Nucleus accumbens (tissue), 56 donors: Measurements from ENCODE around the gene BOC.

Experiments
- DNase-seq, 56 donors: peaks; one replicate each; lab custom pipeline; 2025; lab: John Stamatoyannopoulos, UW

Gene BOC

DNA sequence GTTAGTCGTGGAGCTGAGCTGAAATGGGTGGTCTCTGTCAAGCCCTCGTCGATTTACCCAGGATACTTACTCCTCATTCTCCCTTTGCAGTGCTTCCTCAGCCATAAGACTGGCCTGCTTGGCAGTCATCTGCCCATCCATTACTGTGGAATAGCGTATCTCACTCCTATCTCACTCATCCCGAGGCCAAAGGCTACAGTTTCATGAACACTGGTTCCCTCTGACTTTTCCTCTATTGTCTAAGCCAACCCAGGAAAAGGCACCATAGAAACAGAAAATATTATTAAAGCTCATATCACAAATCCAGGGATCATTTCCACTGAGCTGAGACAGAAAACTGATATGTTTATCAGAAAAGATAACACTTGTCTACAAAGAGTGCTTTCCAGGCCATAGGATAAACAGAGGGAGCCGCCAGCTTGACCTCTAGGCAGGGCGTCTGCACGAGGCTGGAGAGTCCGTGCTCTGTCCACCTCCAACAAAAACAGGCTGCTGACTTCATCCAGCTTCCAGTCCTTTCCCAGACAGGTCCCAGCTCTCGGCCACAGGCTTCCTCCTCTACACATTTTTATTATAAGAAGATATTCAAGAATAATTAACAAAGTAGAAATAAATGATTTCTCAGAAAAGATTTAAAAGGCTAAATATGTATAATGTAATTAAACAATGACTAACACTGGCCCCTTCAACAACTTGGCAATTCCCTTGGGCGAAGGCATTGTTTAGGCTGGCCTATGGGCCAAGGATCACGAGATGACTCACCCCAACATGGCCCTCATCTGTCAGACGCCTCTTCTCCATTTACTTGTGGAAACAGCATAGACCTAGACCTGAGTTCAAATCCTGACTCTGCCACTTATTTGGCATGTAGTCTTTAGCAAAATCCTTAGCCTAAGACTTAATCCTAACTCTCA lies 27.4 kb upstream of the BOC start:
- DNase-seq: no peak

DNA sequence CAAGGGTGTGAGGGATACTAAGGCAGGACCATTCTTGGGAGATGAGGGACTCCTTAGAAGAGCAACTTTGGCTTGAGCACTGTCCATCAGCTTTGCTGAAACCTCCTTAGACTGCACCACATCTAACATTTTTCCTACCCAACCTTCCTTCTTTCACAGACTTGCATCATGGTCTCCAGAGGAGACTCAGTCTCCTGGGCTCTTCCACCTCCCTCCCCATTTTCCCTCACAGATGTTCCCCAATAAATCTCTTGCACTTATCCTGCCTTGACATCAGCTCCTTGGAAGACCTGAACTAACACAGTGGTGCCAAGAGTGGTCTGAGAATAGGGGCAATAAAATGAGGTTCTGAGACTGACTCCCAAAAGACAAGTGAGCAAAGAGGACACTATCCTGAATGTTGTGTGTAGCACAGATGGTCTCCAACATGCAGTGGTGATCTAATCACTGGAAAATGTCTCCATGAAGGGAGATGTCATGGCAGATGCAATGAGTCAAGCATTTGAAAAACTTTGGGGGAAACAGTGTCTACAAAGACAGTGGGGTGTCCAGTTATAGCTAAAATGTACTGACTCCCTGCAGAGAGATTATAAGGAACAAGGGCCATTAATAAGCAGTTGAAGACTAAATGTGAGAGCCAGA lies 26.0 kb upstream of the BOC start:
- DNase-seq: no peak

DNA sequence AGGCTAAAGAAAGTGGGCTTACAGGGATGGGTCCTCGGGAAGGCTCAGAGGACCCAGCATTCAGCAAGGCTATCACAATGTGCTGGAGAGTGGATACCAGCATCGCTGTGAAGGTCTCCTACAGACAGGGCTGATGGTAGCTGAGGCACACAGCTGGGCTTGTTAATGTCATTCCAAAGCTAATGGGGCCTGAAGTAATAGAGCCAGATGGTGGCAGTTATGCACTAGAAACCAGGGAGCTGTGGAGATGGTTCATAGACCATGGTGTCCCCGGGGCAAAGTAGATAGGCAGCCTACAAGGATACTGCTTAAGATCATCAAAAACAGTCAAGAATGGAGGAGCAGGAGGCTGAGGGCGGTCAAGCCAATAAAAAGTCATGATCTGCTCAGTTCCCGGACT lies 24.8 kb upstream of the BOC start:
- DNase-seq: no peak

DNA sequence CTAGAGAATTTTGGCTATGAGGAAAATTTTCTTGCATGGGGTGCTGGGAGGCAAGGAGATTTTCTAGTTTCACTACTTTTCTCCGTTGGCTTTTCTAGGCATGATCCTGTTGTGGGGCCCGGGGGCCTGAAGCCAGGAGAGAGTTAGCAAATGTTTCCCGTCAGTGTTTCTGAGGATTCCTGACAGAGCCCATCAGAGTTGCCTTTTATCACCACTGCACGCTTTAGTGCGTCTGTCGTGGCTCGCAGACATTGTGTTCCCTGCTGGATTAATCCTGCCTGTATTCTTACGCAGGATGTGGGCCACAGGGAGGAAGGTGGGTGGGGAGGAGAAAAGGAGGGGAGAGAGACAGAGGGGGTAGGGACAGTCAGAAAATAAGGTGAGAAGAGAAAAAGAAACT lies 18.1 kb upstream of the BOC start:
- peak in 2 of 56 donors; percentile 4 to 11 for DNase-seq

DNA sequence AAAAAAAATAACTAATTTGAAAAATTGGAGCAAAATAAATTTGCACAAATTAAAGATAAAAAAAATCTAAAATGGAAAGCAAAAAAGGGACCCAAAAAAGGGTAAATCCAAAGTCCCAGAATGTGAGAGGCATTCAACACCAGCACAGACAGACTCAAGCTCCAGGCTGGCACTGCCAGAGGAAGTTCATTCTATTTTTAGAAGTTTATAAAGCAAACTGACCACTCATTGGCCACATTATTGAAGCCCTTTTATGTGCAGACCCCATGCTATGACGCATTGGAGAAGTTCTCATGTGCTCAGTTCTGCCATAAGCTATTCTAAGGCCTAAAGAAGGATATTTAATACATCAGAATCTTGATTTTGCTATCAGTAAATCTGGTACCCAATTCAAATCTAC lies 17.6 kb upstream of the BOC start:
- DNase-seq: no peak

DNA sequence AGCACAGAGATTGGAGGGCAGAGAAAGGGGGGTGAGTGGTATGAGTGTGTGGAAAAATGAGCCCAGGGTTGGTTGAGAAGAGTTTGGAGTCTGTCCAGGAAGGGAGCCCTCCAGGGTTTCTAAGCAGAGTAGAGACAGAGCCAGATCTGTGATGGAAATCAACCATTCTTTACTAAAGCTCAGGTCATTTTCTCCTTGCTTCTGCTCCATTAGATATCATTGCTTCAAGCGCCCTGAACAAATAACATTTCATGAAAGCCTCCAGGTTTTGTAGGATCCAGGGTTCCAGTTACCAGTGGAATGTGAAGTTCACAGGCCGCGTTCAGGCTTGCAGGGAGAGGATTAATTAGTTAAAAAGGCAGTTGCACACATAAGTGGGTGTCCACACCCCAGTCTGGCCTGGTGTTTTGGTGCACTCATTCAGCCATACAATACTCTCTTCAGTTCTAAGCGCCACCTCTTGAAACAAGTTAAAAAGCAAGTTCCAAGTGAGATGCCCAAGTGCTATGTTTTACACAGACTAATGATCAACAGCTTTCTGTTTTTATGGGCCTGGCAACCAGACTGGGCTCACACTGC lies 16.4 kb upstream of the BOC start:
- DNase-seq: peak in 1 of 56 donors; percentile 10

DNA sequence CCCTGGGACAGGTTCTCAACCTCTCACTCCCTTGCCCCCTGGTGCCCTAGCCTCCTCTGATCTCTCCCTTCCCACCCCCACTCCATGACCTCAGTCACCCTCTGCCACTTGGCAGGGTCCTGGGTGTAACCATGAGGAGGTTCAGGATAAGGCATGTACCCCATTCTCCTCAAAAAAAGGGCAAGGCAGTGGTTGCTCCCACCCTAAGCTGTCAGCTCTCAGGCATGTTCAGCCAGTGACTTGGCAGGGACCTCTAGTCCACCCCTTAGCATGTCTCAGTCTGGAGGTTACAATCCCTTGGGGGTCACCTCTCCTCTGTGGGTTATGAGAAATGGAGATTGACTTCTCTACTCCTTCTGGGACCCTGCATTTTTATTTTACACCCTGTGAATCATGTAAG lies 11.0 kb upstream of the BOC start:
- DNase-seq: no peak

DNA sequence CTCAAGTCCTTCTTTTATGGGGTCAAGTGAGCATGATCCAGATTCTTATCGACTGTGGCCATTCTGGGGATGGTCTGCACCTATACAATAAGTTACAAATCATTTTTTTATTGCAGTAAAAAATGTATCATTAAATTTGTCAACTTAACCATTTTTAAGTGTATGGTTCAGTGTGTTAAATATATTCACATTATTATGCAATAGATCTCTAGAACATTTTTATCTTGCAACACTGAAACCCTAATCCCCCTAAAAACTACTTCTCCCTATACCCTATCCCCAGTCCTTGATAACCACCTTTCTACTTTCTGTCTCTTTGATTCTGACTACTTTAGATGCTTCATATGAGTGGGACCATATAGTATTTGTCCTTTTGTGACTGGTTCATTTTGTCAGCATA lies 10.4 kb upstream of the BOC start:
- no peak for DNase-seq

DNA sequence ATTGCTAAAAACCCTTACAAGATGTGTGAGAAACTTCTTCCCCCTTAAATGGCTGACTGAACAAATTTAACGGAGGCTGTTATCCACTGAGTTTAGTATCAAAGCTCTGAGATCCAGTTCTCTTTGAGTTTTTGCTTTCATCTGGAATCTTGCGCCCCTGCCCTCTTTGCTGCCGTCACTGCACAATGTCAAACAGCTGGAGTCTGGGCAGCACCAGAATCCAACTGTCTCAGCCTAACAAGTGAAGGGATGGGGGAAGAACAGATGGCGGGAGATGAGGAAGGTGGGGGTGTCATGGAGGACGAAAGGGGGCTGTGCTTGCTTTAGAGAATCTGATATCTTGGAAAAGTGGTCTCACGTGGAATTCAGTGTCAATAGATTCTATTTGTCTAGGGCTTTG lies 7.0 kb upstream of the BOC start:
- no peak for DNase-seq

DNA sequence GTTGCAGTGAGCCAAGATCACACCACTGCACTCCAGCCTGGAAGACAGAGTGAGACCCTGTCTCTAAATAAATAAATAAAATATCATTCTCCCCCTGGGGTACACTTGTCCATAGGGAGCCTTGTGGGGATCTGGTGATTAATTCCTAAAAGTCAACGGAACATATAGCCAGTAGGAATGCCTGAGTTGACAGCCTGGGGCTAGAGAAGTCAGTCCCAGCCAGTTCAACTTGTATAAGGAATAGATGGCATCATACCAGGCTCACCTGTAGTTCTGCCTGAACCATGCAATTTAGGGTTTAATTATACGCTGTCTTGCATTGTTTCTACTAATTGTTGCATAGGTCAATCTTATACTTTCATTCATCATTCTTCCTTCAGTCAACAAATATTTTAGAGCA lies 5.9 kb upstream of the BOC start:
- no peak for DNase-seq

DNA sequence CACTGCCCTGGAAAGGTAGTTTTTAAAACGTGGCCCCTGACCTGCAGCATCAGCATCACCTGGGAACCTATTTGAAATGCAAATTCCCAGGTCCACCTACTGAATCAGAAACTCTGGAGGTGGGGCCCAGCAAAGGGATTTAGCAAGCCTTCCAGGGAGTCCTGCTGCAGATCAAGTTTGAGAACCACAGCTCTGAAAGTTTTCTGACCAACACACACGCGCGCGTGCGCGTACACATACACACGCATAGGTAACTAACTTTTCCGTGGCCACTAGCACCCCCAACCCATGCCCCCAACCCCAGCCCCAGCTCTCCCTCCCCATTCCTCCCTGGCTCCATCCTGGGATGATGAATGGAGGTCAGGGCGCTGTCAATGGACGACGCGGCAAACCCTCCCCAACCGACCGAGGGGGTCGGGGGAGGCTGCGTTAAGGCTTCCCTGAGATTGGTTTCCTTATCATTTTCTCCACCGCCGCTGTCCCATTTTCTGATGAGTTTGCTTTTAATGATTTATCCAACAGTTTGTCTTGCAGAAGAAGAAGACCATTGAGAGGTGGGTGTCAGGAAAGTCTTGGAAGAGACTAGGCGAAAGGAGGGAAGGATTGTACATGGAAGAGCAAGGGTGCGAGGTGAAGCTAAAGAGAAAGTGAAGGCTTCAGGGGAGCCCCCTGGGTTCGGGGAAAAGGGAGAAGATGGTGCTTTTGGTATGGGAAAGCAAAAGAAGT lies 590 bp upstream of the BOC start:
- no peak for DNase-seq

DNA sequence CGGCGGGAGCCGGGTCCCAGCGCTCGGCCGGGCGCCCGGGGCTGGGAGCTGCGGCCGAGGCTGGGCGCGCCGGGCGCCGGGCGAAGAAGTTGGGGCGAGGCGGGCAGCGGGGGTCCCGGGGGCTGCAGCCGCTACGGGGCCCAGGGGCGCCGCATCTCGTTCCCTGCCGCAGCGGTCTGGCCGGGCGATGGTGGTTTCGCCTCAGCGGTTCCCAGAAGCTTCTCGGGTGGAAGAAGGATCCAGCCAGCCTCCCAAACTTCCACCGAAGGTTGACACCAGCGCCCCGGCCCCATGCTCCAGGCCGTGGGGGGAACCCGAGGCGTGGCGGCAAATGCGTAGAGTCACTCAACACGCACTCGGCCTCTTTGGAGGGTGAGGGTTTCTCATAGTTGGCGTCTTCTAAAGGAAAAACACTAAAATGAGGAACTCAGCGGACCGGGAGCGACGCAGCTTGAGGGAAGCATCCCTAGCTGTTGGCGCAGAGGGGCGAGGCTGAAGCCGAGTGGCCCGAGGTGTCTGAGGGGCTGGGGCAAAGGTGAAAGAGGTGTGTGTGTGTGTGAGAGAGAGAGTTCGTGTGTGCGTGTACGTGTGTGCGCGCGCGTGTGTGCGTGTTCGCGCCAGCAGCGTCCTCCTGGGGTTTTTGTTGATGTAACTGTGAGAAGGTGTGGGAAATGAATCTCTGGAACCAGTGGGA lies 940 bp downstream of the BOC start:
- peak in 8 of 56 donors; percentile 8 to 43 (median 18) for DNase-seq

DNA sequence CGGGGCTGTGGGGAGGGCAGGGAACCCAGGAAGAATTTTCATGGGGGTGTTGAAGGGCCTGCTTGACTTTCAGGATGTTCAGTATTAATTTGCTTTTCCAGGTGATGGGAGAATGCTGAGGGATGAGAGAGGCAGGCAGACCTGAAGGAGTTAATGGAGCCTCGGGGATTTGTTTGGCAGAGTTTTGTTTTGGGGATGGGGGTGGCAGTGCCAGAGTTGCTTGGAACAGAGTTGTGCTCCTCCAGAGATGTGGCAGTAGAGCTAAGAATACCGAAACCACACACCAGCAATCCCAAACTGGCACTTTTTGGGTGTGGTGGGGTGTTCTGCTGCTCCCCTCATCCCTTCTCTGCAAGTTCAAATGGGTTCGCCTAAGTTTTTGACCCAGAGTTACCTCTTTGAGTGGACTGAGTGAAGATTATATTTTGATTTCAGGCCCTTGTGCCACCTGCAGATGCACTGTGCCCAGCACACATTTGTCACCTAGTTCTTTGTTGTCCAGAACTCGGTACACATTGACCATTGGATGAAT lies 1.6 kb downstream of the BOC start:
- DNase-seq: no peak

DNA sequence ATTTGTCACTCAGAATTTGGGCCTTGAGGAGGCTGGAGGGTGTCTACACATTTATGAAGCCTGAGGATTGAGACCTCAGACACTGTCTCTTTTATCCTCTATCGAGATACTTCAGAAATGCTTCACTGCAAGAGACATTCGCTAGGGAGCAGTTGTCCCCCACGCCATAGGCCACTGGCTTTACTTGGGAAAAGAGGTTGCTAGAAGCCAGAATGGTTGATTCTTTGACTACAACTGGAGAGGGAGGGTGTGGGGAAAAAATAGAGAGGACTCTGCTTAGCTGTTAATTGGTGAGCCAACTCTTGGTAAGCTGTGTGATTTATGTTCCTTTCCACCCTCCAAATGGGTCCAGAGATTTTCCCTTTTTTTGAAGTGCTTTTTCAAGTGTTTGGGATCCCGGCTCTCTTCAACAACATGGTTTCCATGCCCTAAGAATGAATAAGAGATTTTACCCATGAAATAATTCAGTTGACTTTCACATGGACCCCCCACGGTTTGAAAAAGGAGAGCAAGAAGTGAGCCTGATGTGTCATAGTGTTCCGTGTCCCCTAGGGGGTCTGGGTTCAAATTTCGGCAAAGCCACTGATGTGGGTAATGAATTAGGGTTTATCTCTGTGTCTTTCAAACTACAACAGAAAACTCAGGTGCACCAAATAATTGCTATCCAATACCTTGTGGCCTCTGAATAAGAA lies 2.7 kb downstream of the BOC start:
- DNase-seq: no peak

DNA sequence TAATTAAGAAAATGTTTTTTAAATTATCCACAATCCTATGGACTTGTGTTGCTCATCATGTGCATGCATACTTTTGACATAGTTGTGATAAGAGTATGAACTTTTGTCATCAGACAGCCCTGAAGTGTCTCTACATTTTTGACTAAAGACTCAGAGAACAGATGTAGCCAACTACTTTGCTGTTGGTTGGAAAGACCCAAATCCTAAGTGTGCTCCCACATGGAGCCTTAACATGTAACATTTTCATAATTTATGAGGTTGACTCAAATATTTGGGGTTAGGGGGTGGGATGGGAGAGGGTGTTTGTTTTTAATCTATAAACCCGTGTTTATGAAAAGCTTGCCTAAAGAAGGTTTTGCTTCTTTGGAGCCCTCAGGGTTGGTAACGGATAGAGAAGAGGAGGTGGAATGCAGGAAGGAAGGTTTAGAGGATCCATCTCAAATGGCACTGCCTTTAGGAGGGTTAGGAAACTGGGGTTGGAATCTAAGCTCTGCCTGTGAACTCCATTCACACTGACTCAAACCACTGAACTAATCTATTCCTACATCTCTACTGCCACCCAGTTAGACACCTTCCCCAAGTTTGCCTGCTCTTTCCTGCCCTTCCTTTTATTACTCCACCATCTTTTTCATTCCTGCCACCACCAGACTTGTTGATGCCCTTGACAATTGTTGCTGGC lies 3.7 kb downstream of the BOC start:
- no peak for DNase-seq

DNA sequence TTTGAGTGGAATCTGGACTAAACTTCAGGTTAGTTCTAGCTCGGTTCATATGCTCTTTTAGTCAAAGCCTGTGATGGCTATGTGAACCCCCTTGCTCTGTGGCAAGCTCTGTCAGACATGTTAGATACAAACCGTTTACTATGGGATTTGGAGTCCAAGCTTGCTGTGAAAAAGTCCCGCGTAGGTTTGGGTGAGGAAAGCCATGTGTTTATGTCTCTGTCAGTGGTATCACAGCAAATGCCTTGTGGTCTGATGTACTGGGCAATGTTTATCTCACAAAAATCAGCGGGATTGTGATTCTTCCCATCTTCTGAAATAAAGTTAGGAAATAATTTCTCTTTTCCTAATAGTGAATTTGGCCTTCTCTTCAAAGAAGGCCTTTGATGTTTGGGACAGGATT lies 5.0 kb downstream of the BOC start:
- no peak for DNase-seq

DNA sequence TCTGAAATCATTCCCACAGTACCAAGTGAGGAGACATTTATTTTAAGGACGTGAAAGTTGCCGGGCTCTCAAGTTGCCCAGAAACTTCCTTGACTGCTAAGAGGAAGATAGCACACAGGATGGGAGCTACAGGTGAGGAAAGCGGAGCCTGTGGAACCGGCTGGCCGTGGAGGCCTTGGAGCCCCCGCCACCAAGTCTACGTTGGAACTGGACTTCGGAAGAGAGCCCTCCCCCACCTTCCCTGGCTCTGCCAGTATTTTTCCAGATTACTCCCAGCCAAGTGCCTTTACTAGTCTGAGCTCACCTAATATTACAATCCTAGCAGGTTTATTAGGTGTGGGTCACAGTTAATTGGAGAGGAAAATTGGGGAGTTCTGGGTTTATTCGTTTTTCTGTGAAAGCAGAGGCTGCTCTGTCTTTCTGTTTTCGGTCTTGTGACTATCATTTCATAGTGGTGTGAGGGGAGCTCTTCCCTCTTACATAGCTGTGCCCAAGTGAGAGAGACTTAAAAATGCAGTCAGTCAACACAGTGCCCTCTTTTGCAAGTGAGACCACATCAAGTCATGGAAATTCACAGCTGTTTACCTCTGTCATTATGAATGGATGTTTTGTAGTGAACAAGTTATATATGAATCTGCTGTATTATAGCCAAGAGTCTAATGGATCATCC lies 6.8 kb downstream of the BOC start:
- no peak for DNase-seq

DNA sequence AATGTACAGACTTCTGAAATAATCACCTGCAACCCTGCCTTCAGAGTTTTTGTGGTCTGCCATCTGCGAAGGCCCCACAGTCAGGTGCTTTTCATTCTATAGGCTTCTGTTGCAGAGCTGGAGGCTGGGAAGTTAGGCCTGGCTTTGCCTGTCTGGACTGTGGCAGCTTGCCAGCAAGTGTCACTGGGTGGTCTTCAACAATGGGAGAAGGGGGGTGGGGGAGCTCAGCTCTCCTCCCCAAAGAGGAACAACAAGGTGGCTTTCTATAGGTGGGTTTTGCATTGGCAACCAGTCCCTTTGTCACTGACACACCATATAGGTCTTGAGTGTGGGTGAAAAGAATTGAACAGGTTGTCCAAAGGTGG lies 7.3 kb downstream of the BOC start:
- no peak for DNase-seq
